ENCODE data around the gene RYR2.

The RYR2 gene

GRCh38 chr1:237041795-237042525, at the start of gene RYR2:
Gene RYR2, plus strand, starts transcription at chr1:237042184. Its CDS starts 338 bp downstream, at chr1:237042522.
- no peak for DNase-seq (ENCODE audit: low read depth)

DNA sequence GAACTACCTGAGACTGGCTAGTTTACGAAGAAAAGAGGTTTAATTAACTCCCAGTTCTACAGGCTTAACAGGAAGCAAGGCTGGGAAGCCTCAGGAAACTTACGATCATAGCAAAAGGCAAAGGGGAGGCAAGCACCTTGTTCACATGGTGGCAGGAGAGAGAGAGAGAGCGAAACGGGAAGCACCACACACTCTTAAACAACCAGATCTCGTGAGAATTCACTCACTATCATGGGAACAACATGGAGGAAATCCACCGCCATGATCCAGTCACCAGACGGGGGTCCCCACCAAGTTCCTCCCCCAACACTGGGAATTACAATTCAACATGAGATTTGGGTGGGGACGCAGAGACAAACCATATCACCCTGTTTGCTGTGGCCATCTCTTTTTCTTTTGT, 49.5 kb upstream of the RYR2 start:
- DNase-seq (ENCODE audit: low read depth), result no peak

GRCh38 chr1:236994450-236994849, 47.5 kb upstream of the RYR2 start:
- no peak for DNase-seq (ENCODE audit: low read depth)

GRCh38 chr1:236997361-236997760, 44.6 kb upstream of the RYR2 start:
- no peak for DNase-seq (ENCODE audit: low read depth)

DNA sequence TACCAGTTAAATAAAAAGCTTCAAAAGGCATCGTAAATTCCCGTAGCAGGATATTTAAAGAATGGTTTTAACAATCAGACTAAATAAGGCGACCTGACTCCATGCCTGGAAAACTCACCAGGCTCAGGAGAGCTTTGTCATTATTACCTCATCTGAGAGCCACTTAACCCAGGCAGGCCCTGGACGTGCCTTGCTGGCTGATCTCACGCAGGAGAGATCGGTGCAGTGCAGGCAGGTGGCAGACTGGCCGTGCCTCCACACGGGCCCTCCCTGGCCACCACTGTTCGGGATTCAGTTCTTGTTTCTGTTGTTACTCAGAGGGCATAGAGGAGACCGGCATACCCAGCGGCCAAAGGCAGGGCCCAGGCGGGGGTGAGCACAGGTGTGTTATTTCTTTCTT, 44.1 kb upstream of the RYR2 start:
- DNase-seq (ENCODE audit: low read depth), result no peak

DNA sequence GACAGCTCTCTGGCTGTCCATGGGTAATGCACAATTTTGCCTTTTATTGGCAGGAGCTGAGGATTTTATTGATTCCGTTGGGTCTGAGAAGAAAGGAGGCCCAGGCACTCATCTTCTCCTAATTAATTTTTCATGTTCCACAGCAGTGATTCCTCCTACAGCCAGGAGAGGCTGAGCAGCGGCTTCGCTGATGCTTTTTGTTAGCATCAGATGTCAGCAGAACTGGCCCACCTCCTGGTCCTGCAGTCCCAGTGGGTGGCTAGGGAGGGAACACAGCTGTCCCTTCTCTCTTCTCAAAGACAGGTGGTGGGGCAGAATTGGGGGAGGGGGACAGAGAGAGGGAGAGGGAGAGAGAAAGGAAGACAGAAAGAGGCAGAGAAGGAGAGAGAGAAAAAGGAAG, 43.4 kb upstream of the RYR2 start:
- DNase-seq (ENCODE audit: low read depth), result no peak

DNA sequence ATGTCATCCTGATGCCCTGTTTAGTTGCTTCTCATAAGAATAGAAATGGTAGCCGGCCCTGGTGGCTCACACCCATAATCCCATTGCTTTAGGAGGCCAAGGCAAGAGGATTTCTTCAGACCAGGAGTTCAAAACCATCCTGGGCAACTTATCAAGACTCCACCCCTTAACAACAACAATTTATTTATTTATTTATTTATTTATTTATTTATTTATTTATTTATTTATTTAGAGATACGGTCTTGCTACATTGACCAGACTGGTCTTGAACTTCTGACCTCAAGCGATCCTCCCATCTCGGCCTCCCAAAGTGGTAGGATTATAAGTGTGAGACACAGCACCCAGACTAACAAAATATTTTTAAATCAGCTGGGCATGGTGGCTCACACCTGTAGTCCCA, 41.8 kb upstream of the RYR2 start:
- DNase-seq (ENCODE audit: low read depth), result no peak

DNA sequence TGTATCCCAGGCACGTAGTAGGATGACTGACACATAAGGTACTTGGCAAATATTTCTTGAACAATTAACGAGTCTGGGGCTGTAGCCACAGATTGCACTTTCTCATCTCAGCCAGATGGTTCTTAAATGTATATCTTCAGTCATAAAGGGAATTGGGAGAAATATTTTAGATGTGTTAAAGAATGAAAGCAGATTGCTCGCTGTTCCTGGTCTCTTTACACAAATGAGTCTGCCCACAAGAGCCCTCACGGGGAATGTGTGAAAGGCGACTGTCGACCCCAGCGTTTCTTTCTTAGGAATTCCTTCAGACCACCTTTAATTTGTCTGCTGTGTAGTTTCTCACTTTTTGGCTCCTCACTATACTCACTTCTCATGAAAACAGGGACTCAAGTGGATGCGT, 38.5 kb upstream of the RYR2 start:
- no peak for DNase-seq (ENCODE audit: low read depth)

GRCh38 chr1:237004116-237004515, 37.9 kb upstream of the RYR2 start, which contains the start of gene MT1HL1:
Gene MT1HL1, minus strand, starts transcription at chr1:237004441. Its CDS starts 69 bp downstream, at chr1:237004372.
- DNase-seq (ENCODE audit: low read depth), result no peak

GRCh38 chr1:237005674-237006073, 36.3 kb upstream of the RYR2 start:
- no peak for DNase-seq (ENCODE audit: low read depth)

DNA sequence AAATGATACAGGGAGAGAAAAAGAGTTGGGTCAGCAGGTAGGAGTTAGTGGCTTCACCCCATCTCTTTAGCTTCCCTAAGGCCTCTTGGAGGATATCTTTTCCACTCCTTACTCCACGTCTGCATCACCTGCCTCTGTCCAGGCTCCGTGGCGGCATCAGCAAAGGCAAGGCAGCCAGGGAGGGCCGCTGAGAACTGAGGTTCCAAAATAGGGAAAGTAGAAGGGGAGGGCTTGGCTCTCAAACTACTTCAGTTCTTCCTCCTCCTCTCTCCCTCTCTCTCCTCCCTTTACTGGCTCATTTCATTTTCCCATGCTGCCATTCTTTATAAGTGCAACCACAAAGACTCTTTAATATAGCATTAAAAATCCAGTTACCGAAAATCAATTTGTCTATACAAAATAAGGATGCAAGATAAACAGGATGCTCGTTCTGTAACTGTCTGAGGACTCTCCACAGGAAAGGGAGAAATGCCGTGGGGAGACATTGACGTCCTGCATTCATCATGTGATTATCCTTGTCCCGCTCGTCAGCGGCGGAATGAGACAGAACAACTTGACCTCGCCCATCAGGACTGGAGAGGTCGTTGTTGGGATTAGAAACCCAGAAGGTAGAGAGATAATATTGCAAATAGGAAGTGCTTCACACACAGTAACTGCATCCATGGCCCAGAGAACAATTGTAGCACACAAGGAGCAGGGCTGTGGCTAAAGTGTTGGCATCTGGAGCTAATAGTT, 34.7 kb upstream of the RYR2 start:
- no peak for DNase-seq (ENCODE audit: low read depth)

DNA sequence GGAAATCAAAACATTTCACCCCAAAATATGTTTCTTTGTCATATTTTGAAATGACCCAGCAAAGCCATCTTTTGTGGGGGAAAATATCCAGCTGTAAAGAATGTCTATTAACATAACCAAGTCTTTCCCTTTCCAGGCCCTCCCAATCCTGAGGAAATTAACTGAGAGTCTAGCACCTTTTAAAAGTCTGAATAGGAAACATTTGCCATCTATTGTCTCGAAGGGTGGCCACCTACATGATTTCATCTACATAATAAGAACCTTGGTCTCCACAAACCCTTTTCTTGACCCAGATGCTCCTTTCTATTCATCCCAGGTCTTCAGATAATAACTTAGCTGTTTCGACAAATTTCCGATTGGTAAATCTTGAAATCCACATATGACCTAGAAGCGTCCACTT, 32.4 kb upstream of the RYR2 start:
- no peak for DNase-seq (ENCODE audit: low read depth)

- no peak for DNase-seq (ENCODE audit: low read depth)
Measured at GRCh38 chr1:237011432-237011831, 30.6 kb upstream of the RYR2 start.

GRCh38 chr1:237012361-237012760, 29.6 kb upstream of the RYR2 start:
- no peak for DNase-seq (ENCODE audit: low read depth)

GRCh38 chr1:237012788-237013383, 29.1 kb upstream of the RYR2 start:
- no peak for DNase-seq (ENCODE audit: low read depth)

DNA sequence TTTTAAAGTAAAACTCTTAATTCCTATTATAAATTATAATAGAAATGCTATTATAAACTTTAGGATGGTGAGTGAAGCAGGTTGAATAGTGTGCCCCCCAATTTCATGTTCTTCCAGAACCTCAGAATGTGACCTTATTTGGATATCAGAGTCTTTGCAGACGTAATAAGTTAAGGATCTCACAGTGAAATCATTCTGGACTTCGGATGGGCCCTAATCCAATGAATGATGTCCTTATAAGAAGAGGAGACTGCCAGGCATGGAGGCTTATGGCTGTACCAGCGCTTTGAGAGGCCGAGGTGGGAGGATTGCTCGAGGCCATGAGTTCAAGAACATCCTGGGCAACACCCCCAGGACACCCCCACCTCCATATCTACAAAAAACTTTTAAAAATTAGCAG, 28.4 kb upstream of the RYR2 start:
- DNase-seq (ENCODE audit: low read depth), result no peak

DNA sequence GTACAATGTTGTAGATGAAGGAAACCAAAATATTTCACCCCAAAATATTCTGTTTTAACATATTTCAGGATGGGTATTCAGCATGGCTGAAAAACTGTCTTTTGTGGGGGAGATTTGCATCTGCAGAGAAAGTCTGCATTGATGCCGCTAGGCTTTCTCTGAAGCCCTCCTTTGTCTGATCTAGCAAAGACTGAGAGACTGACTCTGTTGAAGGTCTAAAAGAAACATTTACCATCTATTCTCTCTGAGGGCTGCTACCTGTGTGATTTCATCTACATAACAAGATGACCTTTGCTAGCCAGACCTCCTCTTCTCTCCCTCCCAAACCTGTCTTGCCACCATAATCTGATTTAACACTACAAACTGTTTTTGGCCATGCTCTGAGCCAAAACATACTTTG, 25.4 kb upstream of the RYR2 start:
- DNase-seq (ENCODE audit: low read depth), result no peak

DNA sequence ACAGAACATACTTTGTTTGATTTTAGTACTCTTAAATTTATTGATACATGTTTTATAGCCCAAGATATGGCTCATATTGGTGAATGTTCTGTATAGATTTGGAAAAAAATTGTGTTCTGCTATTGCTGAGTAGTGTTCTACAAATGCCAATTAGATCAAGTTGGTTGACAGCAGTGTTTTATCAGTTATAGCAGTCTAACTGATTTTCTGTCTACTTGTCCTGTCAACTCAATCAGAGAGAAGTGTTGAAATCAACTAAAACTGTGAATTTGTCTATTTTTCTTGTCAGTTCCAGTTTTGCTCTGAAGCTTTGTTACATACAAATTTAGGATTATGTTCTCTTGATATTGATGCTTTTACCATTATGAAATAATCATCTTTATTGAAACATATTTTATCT, 23.1 kb upstream of the RYR2 start:
- DNase-seq (ENCODE audit: low read depth), result no peak

DNA sequence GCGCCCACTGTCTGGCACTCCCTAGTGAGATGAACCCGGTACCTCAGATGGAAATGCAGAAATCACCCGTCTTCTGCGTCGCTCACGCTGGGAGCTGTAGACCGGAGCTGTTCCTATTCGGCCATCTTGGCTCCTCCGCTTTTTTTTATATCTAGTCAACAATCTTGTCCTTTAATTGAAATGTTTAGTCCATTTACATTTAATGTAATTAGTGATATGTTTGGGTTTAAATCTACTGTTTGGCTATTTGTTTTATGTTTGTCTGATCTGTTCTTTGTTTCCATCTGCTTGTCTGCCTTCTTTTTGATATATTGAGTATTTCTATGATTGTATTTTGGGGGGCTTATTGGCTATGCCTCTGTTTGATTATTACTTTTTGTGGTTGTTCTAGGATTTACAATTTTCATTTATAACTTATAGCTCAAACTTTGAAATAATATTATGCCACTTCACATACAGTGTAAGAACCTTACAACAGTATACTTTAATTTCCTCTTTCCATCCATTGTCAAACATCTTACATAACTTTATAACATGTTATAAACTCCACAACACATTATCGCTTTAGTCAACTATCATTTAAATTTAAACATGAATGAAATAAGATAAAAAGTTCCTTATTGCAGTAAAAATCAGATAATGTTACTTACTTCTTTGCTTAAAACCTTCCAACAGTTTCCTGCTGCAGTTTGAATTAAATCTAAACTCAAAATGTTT, 16.5 kb upstream of the RYR2 start:
- no peak for DNase-seq (ENCODE audit: low read depth)

- DNase-seq (ENCODE audit: low read depth), result no peak
Measured at GRCh38 chr1:237029240-237029639, 12.7 kb upstream of the RYR2 start.

GRCh38 chr1:237029850-237030535, 12.0 kb upstream of the RYR2 start:
- no peak for DNase-seq (ENCODE audit: low read depth)

DNA sequence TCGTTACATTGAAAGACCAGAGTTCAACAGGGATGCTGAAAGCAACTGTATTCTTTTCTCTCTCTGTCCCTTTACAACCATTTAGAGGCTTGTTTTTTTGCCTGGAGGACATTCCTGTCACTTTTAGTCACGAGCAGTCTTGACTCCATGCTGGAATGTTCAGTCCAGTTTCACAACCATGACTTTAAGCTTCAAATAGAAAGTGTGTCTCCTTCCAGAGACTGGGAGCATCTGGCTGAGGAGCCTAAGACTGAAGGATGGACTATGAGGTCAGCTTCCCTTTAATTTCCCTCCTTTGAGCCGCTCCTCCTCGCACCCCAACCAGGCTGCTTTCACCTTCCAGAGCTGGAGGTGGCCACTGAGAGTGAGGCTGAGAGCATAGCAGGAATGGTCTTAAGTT, 10.5 kb upstream of the RYR2 start:
- DNase-seq (ENCODE audit: low read depth), result no peak

Measured in stimulated activated CD8-positive, alpha-beta memory T cell treated with anti-CD3 and anti-CD28 coated beads, Interleukin-15, amount 100 ng/mL, for 1 hour (primary cell).